Keratinocyte (primary cell): ENCODE measurements around the gene NDUFV1. TPM values are rescaled to one million over a fixed set of nuclear protein-coding genes. Genes with fewer than 3 reads are reported as not detected.

Source experiments
- DNase-seq: peaks from one replicate; pipeline ENCODE4 v3.0.0-alpha.2; 2011; ENCODE audit warnings: low read depth, missing footprints, low spot score
- FAIRE-seq: peaks from 2 replicates; lab custom pipeline; 2011; peaks lifted over from hg19 to GRCh38; lab: Jason Lieb, UNC
- H2AFZ ChIP-seq: 2 replicates; pipeline ENCODE4 v1.6.0; 2012; ENCODE audit warnings: low read length, control low read depth, inconsistent platforms; ENCODE audit not compliant: control insufficient read depth
- H3K27ac ChIP-seq: 2 replicates; pipeline ENCODE4 v1.5.1; 2011; ENCODE audit warnings: low read length; ENCODE audit not compliant: control insufficient read depth, insufficient read depth
- H3K27me3 ChIP-seq: 3 replicates; pipeline ENCODE4 v1.6.0; 2011; ENCODE audit warnings: low read length; ENCODE audit not compliant: control insufficient read depth, insufficient read depth; ENCODE audit errors: extremely low read depth
- H3K36me3 ChIP-seq, 2 experiments: 2 replicates in 1 of 2; 3 replicates in 1 of 2; pipeline ENCODE4 v1.5.1; 2011; ENCODE audit warnings: low read length in 2 of 2, mild to moderate bottlenecking in 1 of 2; ENCODE audit not compliant: control insufficient read depth in 2 of 2, insufficient read depth in 2 of 2; ENCODE audit errors: extremely low read depth in 1 of 2
- H3K4me1 ChIP-seq: 3 replicates; pipeline ENCODE4 v1.5.1; 2011; ENCODE audit warnings: low read length; ENCODE audit not compliant: control insufficient read depth, insufficient read depth; ENCODE audit errors: extremely low read depth
- H3K4me2 ChIP-seq: 3 replicates; pipeline ENCODE4 v1.6.0; 2011; ENCODE audit warnings: low read depth, low read length; ENCODE audit not compliant: control insufficient read depth, insufficient read depth; ENCODE audit errors: extremely low read depth
- H3K4me3 ChIP-seq, 3 experiments: fragments of 200-600 bp in 1 of 3; sonication (generic) in 1 of 3; 2 replicates in 2 of 3; 3 replicates in 1 of 3; pipeline ENCODE4 v1.5.1; 2011 to 2016; ENCODE audit warnings: low read length in 3 of 3, mild to moderate bottlenecking in 3 of 3, control low read depth in 2 of 3, inconsistent platforms in 1 of 3, low read depth in 1 of 3, mixed read lengths in 1 of 3, mixed run types in 1 of 3, moderate library complexity in 1 of 3; ENCODE audit not compliant: control insufficient read depth in 2 of 3, insufficient read depth in 2 of 3; ENCODE audit errors: extremely low read depth in 1 of 3
- H3K79me2 ChIP-seq: 2 replicates; pipeline ENCODE4 v1.6.0; 2012; ENCODE audit warnings: low read length; ENCODE audit not compliant: control insufficient read depth, insufficient read depth
- H3K9ac ChIP-seq: 3 replicates; pipeline ENCODE4 v1.6.0; 2011; ENCODE audit warnings: low read length; ENCODE audit not compliant: control insufficient read depth, insufficient read depth; ENCODE audit errors: extremely low read depth
- H3K9me1 ChIP-seq: 3 replicates; pipeline ENCODE4 v1.6.0; 2011; ENCODE audit warnings: low read length; ENCODE audit not compliant: control insufficient read depth, insufficient read depth; ENCODE audit errors: extremely low read depth
- H3K9me3 ChIP-seq: 2 replicates; pipeline ENCODE4 v1.5.1; 2012; ENCODE audit warnings: low read depth, low read length; ENCODE audit not compliant: control insufficient read depth
- H4K20me1 ChIP-seq: 3 replicates; pipeline ENCODE4 v1.6.0; 2011; ENCODE audit warnings: low read length; ENCODE audit not compliant: control insufficient read depth, insufficient read depth; ENCODE audit errors: extremely low read depth
- EZH2 ChIP-seq: IDR thresholded peaks from one replicate; pipeline ENCODE4 v1.6.1; 2012; ENCODE audit warnings: inconsistent platforms, mild to moderate bottlenecking, low read length, moderate library complexity
- dilution Hi-C: fragments of 300-500 bp; cut with MboI; formaldehyde crosslinking; loops from one replicate; pipeline ENCODE4 v1.7.0; 2020; ENCODE audit warnings: low sequenced_read_pairs; ENCODE audit not compliant: extremely low pct_ligation_motif_present
- polyA plus RNA-seq, 5 experiments: library from polyadenylated mRNA; depleted of rRNA in 3 of 5; stranded (reverse) in 3 of 5; stranded (forward) in 1 of 5; unstranded in 1 of 5; fragments of >200 nt; gene quantifications; 1 replicate in 1 of 5; 2 replicates in 3 of 5; 3 replicates in 1 of 5; pipeline versions ENCODE4 v1.2.1 to v1.2.3, GENCODE V29; 2011 to 2012; ENCODE audit warnings: missing spikeins in 2 of 5, low read depth in 1 of 5, low replicate concordance in 1 of 5
- TF ChIP-seq, protein P1 (sequence below), 3 experiments: IDR thresholded peaks in 1 of 3; conservative IDR thresholded peaks in 1 of 3; optimal IDR thresholded peaks in 1 of 3; 2 replicates in 2 of 3; 3 replicates in 1 of 3; pipeline versions ENCODE3 to v1.5.1; 2011; ENCODE audit warnings: low read length in 3 of 3, mild to moderate bottlenecking in 3 of 3, moderate library complexity in 2 of 3, control low read depth in 1 of 3, inconsistent platforms in 1 of 3; ENCODE audit not compliant: insufficient read depth in 2 of 3; ENCODE audit errors: extremely low read depth in 1 of 3

Gene NDUFV1
- polyA plus RNA-seq, 1 donor (not counting 4 experiments of a cell fraction or from before 2014, with no cell fraction given) = 102 TPM

DNA sequence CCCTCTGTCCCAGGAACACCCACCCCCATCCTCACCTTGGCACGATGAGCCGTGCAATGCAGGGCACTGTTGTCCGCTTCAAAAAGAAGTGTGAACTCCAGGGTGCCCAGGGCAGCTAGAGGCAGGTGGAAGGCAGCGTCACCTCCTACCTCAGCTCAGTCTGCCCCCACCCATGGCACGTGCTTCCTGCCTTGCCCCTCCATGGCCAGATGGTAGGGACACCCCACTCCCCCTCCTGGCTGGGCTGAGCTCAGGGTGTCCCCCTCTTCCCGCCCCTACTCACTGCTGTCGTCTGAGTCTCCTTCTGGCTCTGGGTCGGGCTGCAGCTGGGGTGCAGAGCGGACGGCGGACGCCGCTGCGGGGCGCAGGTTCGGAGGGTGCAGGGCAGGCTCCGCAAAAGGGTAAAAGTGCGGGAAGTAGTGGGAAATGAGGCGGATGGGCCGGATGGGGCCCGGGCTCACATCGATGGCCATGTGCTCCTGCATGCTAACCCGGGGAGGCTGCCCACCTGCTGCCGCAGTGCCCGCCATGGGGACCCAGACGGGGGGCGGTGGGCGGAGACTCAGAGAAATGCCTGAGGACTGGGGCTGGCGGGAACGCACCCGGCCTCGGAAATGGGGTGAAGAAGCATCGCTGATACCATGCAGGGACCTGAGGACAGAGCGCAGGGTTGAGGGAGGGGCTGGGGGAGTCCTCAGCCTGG is 9.1 kb downstream of the NDUFV1 start:
- H3K36me3 ChIP-seq = peaks cover 6 to 13% of the 10 kb centered on the region in 2 experiments
- H3K9ac ChIP-seq = no peak overlapping the region
- no peak overlapping the region for H2AFZ ChIP-seq
- TF ChIP-seq, protein P1, sequence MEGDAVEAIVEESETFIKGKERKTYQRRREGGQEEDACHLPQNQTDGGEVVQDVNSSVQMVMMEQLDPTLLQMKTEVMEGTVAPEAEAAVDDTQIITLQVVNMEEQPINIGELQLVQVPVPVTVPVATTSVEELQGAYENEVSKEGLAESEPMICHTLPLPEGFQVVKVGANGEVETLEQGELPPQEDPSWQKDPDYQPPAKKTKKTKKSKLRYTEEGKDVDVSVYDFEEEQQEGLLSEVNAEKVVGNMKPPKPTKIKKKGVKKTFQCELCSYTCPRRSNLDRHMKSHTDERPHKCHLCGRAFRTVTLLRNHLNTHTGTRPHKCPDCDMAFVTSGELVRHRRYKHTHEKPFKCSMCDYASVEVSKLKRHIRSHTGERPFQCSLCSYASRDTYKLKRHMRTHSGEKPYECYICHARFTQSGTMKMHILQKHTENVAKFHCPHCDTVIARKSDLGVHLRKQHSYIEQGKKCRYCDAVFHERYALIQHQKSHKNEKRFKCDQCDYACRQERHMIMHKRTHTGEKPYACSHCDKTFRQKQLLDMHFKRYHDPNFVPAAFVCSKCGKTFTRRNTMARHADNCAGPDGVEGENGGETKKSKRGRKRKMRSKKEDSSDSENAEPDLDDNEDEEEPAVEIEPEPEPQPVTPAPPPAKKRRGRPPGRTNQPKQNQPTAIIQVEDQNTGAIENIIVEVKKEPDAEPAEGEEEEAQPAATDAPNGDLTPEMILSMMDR (optimal IDR thresholded peaks at IDR 0.05 in 1 of 3, IDR thresholded peaks at IDR 0.05 in 1 of 3, conservative IDR thresholded peaks at IDR 0.05 in 1 of 3; ENCODE audit: extremely low read depth in 1 of 3, insufficient read depth in 2 of 3, low read length in 3 of 3) = no peak
- no peaks in the 10 kb centered on the region for H3K9me1 ChIP-seq
- H3K4me2 ChIP-seq = no peak overlapping the region
- no peaks in the 10 kb centered on the region for H3K9me3 ChIP-seq
- no peaks in the 10 kb centered on the region for H4K20me1 ChIP-seq
- no peak for FAIRE-seq
- dilution Hi-C loops = no loop called here
- DNase-seq = no peak
- H3K79me2 ChIP-seq = no peaks in the 10 kb centered on the region
- peaks cover 10% of the 10 kb centered on the region for H3K27me3 ChIP-seq
- H3K4me3 ChIP-seq = no peak overlapping the region
- peaks cover 13% of the 10 kb centered on the region for H3K4me1 ChIP-seq
- no peak overlapping the region for H3K27ac ChIP-seq

DNA sequence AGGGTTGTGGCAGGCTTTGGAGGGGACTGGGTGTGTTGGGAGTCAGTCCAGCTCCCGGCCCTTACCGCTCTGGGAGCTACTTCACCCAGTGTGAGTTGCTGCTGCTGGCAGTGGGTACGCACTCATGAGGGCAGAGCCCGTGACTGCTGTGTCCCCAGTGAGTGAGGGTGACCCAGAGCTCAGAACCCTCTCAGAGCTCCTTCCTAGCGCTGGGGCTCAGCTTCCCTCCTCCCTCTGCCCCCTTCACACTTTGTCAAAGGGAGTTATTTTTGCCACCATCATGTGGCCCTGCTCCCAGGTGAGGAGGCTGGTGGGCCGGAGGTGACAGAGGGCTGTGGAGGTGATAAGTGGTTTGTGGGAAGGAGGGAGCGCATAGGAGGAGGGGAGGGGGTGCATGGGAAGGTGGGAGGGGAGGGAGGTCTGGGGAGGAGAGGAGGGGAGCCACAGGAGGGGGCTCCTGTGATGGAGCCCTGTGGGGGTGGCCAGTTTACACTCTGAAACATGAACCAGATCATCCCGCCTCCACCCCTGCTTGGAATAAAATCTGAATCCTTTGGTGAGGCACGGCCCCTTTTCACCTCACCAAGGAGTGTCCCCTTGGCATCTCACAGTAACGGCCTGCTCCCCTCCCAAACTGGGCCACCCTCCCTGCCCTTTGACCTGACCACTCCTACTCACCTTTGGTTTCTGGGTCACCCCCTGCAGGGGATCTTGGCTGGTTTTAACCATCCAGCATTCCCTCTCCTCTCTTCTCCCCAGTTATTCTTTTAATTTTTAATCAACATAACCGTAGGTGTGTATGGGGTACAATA is 9.9 kb downstream of the NDUFV1 start:
- Histone ChIP-seq H3K27me3 (peaks cover 10% of the 10 kb centered on the region), H2AFZ (no peak overlapping the region), H3K79me2 (no peaks in the 10 kb centered on the region), H3K4me2 (no peak overlapping the region), H3K9me3 (no peaks in the 10 kb centered on the region), H3K4me3 (no peak overlapping the region), H3K36me3 (peaks cover 6 to 11% of the 10 kb centered on the region in 2 experiments), H3K4me1 (peaks cover 13% of the 10 kb centered on the region), H3K9me1 (no peaks in the 10 kb centered on the region), H4K20me1 (no peaks in the 10 kb centered on the region), H3K27ac (no peak overlapping the region), H3K9ac (no peak overlapping the region)
- FAIRE-seq (no peak), DNase-seq (no peak)
- dilution Hi-C loops = no loop called here
- no peak for TF ChIP-seq EZH2
- TF ChIP-seq, protein P1 (optimal IDR thresholded peaks at IDR 0.05 in 1 of 3, IDR thresholded peaks at IDR 0.05 in 1 of 3, conservative IDR thresholded peaks at IDR 0.05 in 1 of 3; ENCODE audit: extremely low read depth in 1 of 3, insufficient read depth in 2 of 3, low read length in 3 of 3) = no peak
